Activated CD4-positive, alpha-beta T cell treated with anti-CD3 and anti-CD28 coated beads, Interleukin-2, Interleukin-6, amounts not matched to agents 100 ng/mL and 50 ng/mL, durations not matched to agents 16 hours and 8 hours (primary cell): ENCODE results near the gene CFDP1.

ENCODE experiments used
- DNase-seq: peaks from one replicate; pipeline ENCODE4 v3.0.0-alpha.2; 2020

CFDP1 gene

DNA sequence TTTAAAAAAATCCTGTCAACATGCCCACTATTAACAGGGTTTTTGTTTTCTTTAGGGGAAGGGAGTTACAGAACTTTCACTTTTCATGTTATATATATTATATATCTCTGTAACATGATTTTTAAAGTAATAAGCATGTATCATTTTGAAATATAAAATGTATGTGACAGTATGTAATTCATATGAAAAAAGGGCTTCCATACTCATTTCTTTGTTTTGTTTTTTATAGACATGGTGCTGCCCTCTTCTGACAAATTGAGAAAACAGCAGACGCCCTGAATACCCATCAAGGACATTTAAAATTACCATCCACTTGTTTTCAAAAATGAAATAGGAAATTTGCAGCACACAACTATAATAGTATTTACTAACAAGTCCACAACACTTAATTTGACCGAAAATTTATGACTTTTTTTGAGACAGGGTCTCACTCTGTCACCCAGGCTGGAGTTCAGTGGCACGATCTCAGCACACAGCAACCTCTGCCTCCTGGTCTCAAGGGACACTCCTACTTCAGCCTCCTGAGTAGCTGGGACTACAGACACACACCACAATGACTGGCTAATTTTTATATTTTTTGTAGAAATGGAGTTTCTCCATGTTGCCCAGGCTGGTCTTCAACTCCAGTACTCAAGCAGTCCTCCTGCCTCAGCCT, 30.4 kb downstream of the CFDP1 start:
- peak; percentile 35 for DNase-seq

GRCh38 chr16:75402159-75402820, 31.0 kb downstream of the CFDP1 start:
- DNase-seq: no peak

DNA sequence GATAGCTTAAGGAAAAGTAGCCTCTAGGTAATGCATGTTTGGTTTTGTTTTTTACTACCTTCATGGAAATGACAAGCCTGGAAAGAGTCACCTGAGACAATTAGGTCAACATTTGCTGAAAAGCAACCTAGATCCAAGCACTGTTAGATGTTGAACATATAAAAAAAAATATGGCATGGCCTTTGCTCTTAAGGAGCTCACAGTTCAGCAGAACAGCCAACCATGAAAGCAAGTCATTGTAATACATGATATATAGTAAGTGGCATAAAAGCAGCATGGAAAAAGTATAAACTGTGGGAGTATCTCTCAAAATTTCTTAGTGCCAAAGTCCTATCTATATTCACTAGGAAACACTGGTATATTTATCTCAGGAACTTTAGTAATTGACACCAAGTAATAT, 31.6 kb downstream of the CFDP1 start:
- no peak for DNase-seq

GRCh38 chr16:75398333-75398732, 35.0 kb downstream of the CFDP1 start:
- DNase-seq: no peak

GRCh38 chr16:75394941-75395340, 38.4 kb downstream of the CFDP1 start:
- DNase-seq: no peak

- DNase-seq: no peak
Observed at GRCh38 chr16:75392906-75393305, 40.4 kb downstream of the CFDP1 start.

DNA sequence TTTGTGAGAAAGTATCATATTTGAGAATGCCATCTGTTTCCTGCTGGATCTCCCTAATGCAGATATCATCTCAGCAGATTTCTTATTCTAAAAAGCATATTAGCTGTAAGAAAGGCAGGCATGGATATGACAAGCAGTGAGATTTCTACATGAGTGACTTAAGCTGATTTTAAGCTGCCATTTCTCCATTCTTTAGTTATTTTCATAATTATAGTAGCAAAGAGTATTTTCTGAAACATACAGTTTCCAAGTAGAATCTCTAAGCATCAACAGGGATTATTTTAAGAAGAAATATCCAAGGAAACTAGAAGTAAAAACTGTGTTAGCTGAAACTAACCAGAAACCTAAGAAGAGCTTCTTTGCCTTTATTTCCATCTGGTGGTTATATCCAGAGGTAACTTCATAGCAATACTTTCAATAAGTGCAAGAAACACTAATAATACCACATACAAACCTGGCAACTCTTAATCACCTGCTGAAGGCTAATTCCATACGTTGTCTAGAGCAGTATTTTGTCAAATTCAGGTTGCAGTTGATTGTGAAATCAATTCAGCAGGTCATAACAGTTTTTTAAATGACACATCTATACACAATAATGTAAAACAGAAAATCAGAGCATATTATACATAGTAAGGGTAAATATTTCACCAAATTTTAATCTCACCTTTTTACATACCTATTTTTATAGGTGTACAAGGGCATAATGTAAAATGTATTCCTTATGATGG, 42.2 kb downstream of the CFDP1 start:
- no peak for DNase-seq

DNA sequence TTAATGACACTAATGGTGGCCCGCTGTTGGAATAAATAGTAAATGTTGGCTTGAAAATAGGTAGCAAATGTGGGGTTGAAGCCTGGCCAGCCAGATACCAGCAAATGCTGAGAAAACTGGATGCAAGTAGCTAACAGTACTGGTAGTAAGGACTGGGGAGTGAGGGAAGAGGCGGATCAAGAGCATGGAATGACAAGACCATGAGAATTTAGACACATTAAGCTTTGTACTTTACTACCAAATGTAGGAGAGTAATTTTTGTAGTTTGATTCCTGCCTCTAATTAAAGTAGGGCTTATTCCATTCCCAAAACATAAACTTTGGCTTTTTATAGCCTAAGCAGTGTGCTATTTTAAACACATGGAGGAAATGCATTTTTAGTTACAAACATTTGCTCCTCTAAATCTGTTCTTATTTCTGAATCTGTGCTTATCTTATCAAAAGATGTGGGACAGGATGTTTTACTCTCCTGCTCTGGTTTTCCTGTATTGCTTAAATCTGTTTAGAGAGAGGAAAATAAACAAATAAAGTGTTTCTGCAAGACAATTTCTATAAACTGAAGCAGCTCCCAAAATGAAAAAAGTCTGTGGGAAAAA, 44.1 kb downstream of the CFDP1 start:
- DNase-seq: no peak

DNA sequence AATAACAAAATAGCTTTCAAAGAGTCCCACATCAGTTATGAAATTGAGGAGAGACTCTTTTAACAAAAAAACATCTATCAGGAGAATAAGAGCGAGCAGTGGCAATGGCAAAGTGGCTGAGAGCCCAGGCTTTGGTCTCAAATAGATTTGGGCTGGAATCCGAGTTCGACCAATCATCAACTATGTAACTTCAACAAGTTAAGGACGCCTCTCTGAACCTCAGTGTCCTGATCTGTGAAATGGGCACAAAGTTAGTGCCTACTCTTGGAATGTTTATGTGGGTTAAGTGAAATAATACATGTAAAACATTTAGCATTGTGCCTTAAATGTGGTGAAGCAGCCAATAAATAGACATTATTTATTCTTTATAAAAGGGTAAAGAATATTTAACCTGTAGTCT, 45.4 kb downstream of the CFDP1 start:
- no peak for DNase-seq

DNA sequence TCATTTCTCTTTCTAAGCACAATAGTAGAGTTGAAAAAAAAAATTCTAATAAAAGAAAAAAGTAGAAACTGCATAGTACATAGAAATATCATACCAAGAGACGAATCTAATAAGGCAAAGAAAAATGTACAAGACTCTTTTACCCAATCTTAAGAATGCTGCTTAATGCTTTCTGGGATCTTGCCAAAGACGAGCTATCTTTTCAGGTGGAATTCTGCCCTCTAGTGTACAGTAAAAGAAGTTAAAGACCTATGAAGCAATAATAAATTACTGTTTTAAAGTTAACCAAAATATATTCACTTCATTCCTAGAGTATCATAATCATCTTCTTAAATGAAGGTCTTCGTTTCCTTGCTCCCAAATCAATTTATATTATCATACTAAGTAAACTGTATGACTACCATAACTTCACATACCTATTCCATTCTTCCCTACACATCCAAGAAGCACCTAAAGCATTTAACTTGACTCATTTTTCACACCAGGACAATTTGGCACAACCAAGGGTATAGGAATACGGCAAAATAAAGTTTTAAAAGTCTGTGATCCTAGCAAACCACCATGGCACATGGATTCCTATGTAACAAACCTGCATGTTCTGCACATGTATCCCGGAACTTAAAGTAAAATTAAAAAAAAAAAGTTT, 47.7 kb downstream of the CFDP1 start:
- DNase-seq: peak; percentile 48

DNA sequence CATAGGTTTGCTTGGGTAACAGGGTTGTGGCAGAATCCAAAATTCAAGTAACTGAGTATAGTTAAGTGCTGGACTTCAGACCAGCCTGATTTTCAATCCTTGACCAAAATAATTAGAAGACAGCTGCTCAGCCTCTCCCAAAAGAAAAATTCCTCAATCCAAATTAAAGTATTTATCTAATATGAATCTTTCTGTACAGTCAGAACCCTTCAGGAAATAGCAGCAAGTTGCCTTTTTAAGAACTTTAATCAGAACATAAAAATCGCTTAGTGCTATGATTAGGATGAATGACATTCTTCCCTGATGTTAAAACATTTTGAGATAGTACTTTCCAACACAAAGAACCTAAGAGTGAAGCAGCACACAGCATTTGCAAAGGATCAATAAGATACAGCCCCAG, 50.2 kb downstream of the CFDP1 start:
- DNase-seq: no peak

DNA sequence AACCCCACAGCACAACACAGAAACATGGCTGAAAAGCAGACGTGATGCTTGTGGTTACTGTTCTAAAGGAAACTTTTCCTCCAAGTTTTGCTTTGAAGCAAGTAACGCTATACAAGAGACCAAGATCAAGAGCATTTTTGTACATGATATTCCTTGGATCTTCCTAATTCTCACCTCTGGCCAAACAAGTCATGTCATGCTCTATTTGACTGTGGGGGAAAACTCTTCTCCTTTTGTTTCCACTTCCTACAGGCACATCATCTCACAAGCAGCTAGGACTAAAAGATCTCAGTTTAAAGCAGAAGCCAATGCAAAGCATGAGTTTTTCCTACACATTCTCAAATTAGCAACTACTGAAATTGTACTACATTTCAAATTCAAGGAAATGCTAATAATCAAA, 50.7 kb downstream of the CFDP1 start:
- DNase-seq: no peak

GRCh38 chr16:75380870-75381269, 52.4 kb downstream of the CFDP1 start:
- no peak for DNase-seq

DNA sequence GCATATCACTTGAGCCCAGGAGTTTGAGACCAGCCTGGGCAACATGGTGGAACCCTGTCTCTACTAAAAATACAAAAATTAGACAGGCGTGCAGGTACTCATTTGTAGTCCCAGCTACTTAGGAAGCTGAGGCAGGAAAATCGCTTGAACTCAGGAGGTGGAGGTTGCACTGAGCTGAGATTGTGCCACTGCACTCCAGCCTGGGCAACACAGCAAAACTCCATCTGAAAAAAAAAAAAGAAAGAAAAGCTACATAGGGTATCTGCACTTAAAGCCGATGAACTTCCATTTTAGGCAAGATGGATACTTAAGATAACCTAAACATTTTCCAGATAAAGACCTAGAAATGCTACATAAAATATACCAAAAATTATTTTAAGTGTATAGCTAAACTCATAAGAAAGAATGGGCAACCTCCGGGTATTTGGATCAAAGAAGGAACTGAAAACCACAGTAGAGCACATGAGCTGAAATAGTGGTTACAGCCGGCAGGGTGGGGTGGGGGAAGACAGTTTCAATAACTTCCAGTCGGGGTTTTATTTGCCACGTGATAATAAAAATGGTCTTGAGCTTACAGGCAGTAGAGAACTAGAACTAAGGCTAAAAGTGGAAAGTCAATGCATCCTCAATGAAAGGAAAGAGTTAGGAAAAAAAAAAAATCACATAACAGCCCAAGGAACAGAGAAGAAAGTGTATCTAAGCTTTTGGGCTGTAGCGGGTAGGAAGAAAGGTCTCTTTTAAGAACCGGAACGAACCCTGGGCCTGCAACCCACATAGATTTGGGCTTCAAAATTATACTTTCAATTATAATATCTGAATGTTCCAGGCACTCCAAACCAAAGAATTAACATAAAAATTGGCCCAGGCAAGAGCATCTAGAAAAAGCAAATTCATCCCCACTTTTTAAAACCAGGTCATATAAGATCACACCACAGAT, 53.1 kb downstream of the CFDP1 start:
- DNase-seq: peak; percentile 63

DNA sequence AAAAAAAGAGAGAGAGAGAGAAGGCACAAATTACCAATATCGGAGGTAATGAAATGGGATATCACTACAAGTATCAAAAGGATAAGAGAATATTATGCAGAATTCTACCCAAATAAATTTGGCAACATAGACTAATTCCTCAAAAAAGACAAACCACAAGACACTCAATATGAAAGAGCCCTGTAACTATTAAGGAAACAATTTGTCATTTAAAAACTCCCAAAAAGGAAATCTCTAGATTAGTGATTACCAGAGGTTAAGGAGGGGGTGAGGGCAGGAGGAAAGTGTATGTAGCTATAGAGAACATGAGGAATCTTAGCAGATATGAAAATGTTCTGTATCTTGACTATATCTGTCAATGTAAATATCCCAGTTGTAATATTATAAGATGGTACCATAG, 54.0 kb downstream of the CFDP1 start:
- DNase-seq: peak; percentile 65

- DNase-seq: no peak
Observed at GRCh38 chr16:75378616-75379015, 54.7 kb downstream of the CFDP1 start.

DNA sequence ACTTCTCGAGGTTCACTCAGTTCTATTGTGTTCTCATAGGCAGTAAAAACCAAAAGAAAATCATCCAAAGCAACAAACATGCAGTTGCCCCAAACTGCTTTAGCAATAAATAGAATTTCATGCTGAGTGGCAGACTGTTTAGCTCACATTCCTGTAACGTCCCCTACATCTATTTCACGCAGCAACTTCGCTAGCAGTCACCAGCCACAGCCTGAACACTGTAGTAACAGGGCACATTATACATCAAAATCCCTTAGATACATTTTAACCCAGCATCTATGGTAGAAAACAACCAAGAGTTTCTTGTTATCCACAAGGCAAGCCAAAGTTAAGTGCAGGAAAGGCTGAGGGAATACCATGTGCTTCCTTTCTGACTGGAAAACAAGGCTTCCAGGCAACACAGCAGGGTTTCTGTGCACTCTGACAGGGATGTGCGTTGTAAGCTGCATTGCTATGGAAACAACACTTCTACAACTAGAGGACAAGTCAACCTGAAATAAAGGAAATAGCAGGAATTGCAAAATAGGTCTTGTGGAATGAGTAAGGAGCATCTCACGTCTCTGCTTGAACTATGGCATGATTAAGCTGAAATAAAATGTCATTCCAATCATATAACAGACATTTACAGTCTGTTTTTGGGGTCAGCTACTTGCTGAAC, 55.4 kb downstream of the CFDP1 start:
- peak; percentile 4 for DNase-seq

- no peak for DNase-seq
Observed at GRCh38 chr16:75376475-75377161, 56.7 kb downstream of the CFDP1 start.

DNA sequence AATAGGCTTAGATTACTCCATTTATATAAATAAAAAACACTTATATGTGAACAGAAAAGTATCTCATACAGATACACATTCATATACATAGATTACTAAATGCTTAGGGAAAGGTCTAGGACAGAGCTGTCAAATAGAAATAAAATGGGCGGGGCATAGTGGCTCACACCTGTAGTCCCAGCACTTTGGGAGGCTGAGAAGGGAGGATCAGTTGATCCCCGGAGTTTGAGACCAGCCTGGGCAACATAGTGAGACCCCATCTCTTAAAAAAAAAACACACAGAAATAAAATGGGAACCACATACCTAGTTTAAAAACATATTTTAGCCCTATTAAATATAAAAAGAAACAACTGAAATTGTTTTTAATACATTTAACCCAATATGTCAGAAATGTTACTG, 58.9 kb downstream of the CFDP1 start:
- no peak for DNase-seq

GRCh38 chr16:75372236-75372856, 61.0 kb downstream of the CFDP1 start:
- no peak for DNase-seq

GRCh38 chr16:75371171-75371570, 62.1 kb downstream of the CFDP1 start:
- no peak for DNase-seq
